ENCODE measurements around the gene ACAD11. TPM values are rescaled to one million over a fixed set of nuclear protein-coding genes. Genes with fewer than 3 reads are reported as not detected.

The ACAD11 gene, protein sequence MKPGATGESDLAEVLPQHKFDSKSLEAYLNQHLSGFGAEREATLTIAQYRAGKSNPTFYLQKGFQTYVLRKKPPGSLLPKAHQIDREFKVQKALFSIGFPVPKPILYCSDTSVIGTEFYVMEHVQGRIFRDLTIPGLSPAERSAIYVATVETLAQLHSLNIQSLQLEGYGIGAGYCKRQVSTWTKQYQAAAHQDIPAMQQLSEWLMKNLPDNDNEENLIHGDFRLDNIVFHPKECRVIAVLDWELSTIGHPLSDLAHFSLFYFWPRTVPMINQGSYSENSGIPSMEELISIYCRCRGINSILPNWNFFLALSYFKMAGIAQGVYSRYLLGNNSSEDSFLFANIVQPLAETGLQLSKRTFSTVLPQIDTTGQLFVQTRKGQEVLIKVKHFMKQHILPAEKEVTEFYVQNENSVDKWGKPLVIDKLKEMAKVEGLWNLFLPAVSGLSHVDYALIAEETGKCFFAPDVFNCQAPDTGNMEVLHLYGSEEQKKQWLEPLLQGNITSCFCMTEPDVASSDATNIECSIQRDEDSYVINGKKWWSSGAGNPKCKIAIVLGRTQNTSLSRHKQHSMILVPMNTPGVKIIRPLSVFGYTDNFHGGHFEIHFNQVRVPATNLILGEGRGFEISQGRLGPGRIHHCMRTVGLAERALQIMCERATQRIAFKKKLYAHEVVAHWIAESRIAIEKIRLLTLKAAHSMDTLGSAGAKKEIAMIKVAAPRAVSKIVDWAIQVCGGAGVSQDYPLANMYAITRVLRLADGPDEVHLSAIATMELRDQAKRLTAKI
- 3.7 to 6.7 TPM (median 4.9 TPM) in 5 replicates for total RNA-seq (2022; extraction: Qiagen RNA extraction; ENCODE audit: low read depth)

DNA sequence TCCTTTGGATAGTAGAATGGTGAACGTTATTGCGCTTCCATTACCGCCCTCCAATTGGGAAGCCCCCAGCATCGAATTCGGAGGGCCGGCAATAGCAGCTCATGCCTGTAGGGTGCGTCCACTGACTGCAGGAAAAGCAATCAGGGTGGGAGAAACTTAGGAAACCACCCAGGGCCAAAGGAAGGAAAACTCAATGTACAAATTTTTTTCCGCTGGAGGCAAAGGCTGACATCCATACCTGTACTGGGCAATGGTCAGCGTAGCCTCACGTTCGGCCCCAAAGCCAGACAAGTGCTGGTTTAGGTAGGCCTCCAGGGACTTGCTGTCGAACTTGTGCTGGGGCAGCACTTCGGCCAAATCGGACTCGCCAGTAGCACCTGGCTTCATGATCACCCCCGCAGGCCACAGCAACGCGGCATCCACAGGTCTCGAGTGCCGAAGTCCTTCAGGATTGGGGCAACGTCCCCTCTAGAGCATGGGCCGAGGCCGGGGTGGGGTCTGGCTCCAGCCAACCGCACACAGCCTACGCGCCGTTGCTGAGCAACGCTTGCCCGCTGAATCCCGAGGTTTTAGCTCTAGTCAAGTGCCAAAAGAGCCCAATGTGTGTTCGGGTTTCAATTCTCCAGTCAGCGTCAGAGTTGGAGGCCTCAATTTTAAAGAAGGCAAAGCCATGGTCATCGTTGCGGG, at the start of gene ACAD11:
Gene ACAD11 (minus strand): TSS at position 445 of the 687 bp plus-strand sequence. CDS start 58 bp downstream, at position 387.

DNA sequence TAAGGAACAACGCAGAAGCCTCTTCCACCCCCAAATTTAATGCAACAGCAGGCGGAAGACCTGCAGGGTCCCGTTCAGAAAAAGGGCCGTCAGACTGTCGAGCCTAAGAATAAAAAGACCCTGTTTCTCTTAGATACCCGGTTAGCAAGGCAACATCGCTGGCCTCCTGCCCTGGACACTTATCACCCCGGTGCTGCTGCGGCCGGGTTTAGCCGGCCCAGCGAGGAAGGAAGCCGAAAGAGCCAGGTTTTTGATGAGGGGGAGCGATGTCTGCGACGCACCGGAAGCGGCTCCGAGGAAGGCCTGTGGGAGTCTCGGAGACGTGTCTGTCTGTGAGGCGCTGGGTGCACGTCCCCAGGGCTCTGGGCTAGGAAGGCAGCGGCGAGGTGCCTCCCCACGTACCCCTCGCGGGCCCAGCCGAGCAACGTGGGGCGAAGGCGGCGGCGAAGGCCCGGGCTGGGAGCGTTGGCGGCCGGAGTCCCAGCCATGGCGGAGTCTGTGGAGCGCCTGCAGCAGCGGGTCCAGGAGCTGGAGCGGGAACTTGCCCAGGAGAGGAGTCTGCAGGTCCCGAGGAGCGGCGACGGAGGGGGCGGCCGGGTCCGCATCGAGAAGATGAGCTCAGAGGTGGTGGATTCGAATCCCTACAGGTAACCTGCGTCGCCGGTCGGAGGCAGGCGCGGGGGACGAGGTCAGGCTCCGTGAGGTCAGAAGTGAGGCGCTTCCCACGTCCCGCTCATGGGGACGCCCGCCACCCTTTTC, 622 bp upstream of the ACAD11 start, which contains the start of gene UBA5:
Gene UBA5 (plus strand): TSS at position 278 of the 759 bp plus-strand sequence. CDS start 209 bp downstream, at position 487.

DNA sequence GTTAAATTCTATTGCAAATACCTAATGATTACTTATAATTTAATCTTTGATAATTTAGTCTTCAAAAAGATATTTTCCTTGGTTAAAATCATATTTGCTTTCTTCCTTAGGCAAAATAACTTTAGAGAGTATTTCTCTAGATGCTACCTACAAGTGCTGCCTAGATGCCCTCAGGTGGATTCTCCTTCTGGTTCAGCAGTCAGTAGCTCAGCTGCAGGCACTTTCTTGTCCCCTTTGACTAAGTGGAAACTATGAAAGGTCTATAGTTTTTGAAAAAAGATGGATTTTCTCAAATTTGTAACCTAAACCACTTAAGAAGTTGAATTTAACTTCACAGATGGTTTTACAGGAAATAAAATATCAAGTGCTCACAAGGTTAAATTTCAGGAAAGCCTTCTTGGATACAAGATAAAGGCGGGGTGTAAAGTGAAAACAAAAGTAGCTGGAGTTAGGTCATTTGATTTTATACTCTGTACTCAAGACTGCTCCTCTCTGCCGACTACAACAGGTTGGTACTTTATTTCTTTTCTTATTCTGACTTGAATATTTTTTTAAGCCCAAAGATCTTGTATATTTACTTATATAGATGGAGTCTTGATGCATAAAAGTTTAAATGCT, 62.7 kb downstream of the ACAD11 start, which contains the start of gene ACKR4:
Gene ACKR4 (plus strand): TSS at position 455 of the 618 bp plus-strand sequence. CDS start 3,128 bp downstream, outside the sequence.

Other genes starting within 250 kb of the ACAD11 start
- 11.4 to 13.2 TPM (median 12.6 TPM) in 5 replicates for gene DNAJC13, start 242.3 kb downstream of the ACAD11 start, total RNA-seq (2022; extraction: Qiagen RNA extraction; ENCODE audit: low read depth)
- not detected in 5 replicates for gene ACKR4, start 62.5 kb downstream of the ACAD11 start, total RNA-seq (2022; extraction: Qiagen RNA extraction; ENCODE audit: low read depth)
- gene UBA5, start 520 bp upstream of the ACAD11 start, total RNA-seq (2022; extraction: Qiagen RNA extraction; ENCODE audit: low read depth), result 20.5 to 29.0 TPM (median 27.6 TPM) in 5 replicates
- gene NPHP3, start 62.6 kb upstream of the ACAD11 start, total RNA-seq (2022; extraction: Qiagen RNA extraction; ENCODE audit: low read depth), result 5.8 to 7.8 TPM (median 7.5 TPM) in 5 replicates